GM12873 (cell line): ENCODE data around the gene PRIMA1.

ENCODE experiments used
- CTCF ChIP-seq: IDR thresholded peaks from 2 replicates; pipeline ENCODE4 v1.5.1; 2012; ENCODE audit warnings: low read depth, mild to moderate bottlenecking, moderate library complexity, low read length, control low read depth; ENCODE audit not compliant: insufficient read depth; ENCODE audit errors: missing control alignments

Gene PRIMA1

GRCh38 chr14:93751946-93752655, 36.2 kb downstream of the PRIMA1 start:
- no peak for TF ChIP-seq CTCF

- TF ChIP-seq CTCF, result no peak
These were observed 39.2 kb downstream of the PRIMA1 start for GRCh38 chr14:93749076-93749420.

- no peak for TF ChIP-seq CTCF
These were observed 39.8 kb downstream of the PRIMA1 start for GRCh38 chr14:93748208-93749075.

- TF ChIP-seq CTCF, result no peak
These were observed 40.7 kb downstream of the PRIMA1 start for GRCh38 chr14:93747560-93747959.

- TF ChIP-seq CTCF, result no peak
These were observed 41.2 kb downstream of the PRIMA1 start for GRCh38 chr14:93747102-93747501.

- no peak for TF ChIP-seq CTCF
These were observed 42.5 kb downstream of the PRIMA1 start for GRCh38 chr14:93745603-93746273.

- no peak for TF ChIP-seq CTCF
These were observed 43.4 kb downstream of the PRIMA1 start for GRCh38 chr14:93744876-93745275.
